K562 (cell line): ENCODE measurements around the gene CACNG7. TPM values are rescaled to one million over a fixed set of nuclear protein-coding genes. Genes with fewer than 3 reads are reported as not detected.
A peak's percentile ranks its signal among the peaks of the same experiment; 100 is the strongest.

ENCODE experiments used
- AFF1 ChIP-seq, 2 experiments: fragments of 450-650 bp; IDR thresholded peaks; 2 replicates each; pipeline ENCODE4 v1.6.1; 2018; ENCODE audit warnings: mild to moderate bottlenecking in 2 of 2, low read depth in 1 of 2; ENCODE audit not compliant: partially characterized antibody in 2 of 2
- CREM ChIP-seq: IDR thresholded peaks from 2 replicates; pipeline ENCODE4 v1.6.1; 2014; ENCODE audit warnings: antibody characterized with exemption, low read depth
- ETS1 ChIP-seq: conservative IDR thresholded peaks from 2 replicates; pipeline ENCODE4 v1.6.1; 2011; ENCODE audit warnings: low read depth, mild to moderate bottlenecking, low read length; ENCODE audit not compliant: control insufficient read depth
- GTF2E2 ChIP-seq: fragments of 200-800 bp; sonication (Bioruptor generic); IDR thresholded peaks from 2 replicates; pipeline ENCODE4 v1.6.1; 2016; ENCODE audit warnings: missing genetic modification characterization, missing compliant biosample characterization
- GTF2F1 ChIP-seq: IDR thresholded peaks from 2 replicates; pipeline ENCODE4 v1.6.1; 2011; ENCODE audit warnings: low read depth, low read length, improper control_type of control experiment
- POLR3A ChIP-seq: IDR thresholded peaks from 2 replicates; pipeline ENCODE4 v1.6.1; 2011; ENCODE audit warnings: borderline replicate concordance, mild to moderate bottlenecking, moderate library complexity; ENCODE audit not compliant: insufficient read length, insufficient read depth; ENCODE audit errors: extremely low read depth
- RCOR1 ChIP-seq, 2 experiments: IDR thresholded peaks; 2 replicates each; pipeline ENCODE4 v1.6.1; 2012; ENCODE audit warnings: low read depth in 2 of 2, low read length in 2 of 2, borderline replicate concordance in 1 of 2, improper control_type of control experiment in 1 of 2
- STAG1 ChIP-seq: sonication (generic); formaldehyde crosslinking; IDR thresholded peaks from 2 replicates; pipeline ENCODE4 v1.5.0; 2020; ENCODE audit warnings: missing genetic modification reagents, borderline replicate concordance
- XRCC3 ChIP-seq: fragments of 450-650 bp; IDR thresholded peaks from 2 replicates; pipeline ENCODE4 v1.6.1; 2017; ENCODE audit warnings: mild to moderate bottlenecking, moderate library complexity
- ZEB2 ChIP-seq: fragments of 450-650 bp; IDR thresholded peaks from 2 replicates; pipeline ENCODE4 v1.6.1; 2016
- ZNF175 ChIP-seq: fragments of 200-800 bp; sonication (Bioruptor generic); IDR thresholded peaks from 2 replicates; pipeline ENCODE4 v1.6.1; 2016; ENCODE audit warnings: low read depth, mild to moderate bottlenecking, missing genetic modification characterization, missing compliant biosample characterization
- ZNF263 ChIP-seq: sonication (generic); formaldehyde crosslinking; IDR thresholded peaks from 2 replicates; pipeline ENCODE4 v1.8.0; 2022; ENCODE audit warnings: mild to moderate bottlenecking, missing genetic modification reagents, borderline replicate concordance
- ZNF561 ChIP-seq: fragments of 450-650 bp; formaldehyde crosslinking; conservative IDR thresholded peaks from 2 replicates; pipeline ENCODE4 v1.4.0; 2020; ENCODE audit warnings: mild to moderate bottlenecking, moderate library complexity
- ZNF707 ChIP-seq: fragments of 250-450 bp; sonication (Bioruptor Pico); conservative IDR thresholded peaks from 2 replicates; pipeline ENCODE4 v1.8.0; 2022; ENCODE audit warnings: inconsistent platforms, mild to moderate bottlenecking, moderate library complexity
- polyA plus RNA-seq, 8 experiments: library from polyadenylated mRNA; depleted of rRNA in 4 of 8; stranded (reverse) in 5 of 8; unstranded in 3 of 8; fragments of >200 nt; fragmentation: Nextera tagmentation in 2 of 8; fragmentation: Illumina TruSeq in 1 of 8; extraction: Ambion mirVana in 2 of 8; extraction: Trizol in 1 of 8; gene quantifications; 2 replicates each; pipeline versions ENCODE4 v1.2.1 to v1.2.3, GENCODE V29; 2011 to 2014; ENCODE audit warnings: inconsistent platforms in 1 of 8, missing spikeins in 1 of 8
- total RNA-seq, 7 experiments: library from RNA; depleted of rRNA in 6 of 7; stranded (reverse); fragments of >200 nt in 6 of 7; fragmentation: Illumina TruSeq in 2 of 7; extraction: Trizol in 2 of 7; gene quantifications; 2 replicates each; pipeline versions ENCODE4 v1.2.1 to v1.2.3, GENCODE V29; 2011 to 2021; ENCODE audit warnings: low replicate concordance in 1 of 7
- TF ChIP-seq, protein P1 (sequence below): fragments of 250-450 bp; sonication (Bioruptor Pico); IDR thresholded peaks from 2 replicates; pipeline ENCODE4 v1.8.0; 2022; ENCODE audit warnings: moderate library complexity, mild to moderate bottlenecking, inconsistent platforms
- TF ChIP-seq, protein P2 (sequence below): fragments of 200-400 bp; formaldehyde crosslinking; IDR thresholded peaks from 2 replicates; pipeline ENCODE4 v1.6.1; 2017; ENCODE audit warnings: mild to moderate bottlenecking, low read depth, low read length, moderate library complexity
- TF ChIP-seq, protein P3 (sequence below): sonication (generic); formaldehyde crosslinking; IDR thresholded peaks from 2 replicates; pipeline ENCODE4 v1.8.0; 2022; ENCODE audit warnings: missing genetic modification reagents, mild to moderate bottlenecking, moderate library complexity, borderline replicate concordance

Gene CACNG7
- total and polyA plus RNA-seq, 9 of the 15 experiments (the other 6 are each of a cell fraction or from before 2014, with no cell fraction given), result not detected

- TF ChIP-seq CREM (peak; percentile 38; the same call in 1 of the 2 replicates), GTF2E2 (tag) (no peak), AFF1 (IDR thresholded peaks at IDR 0.05; ENCODE audit: low read depth in 1 of 2, partially characterized antibody in 2 of 2) (peak in 1 of 2 experiments; percentile 97), POLR3A (no peak), ZEB2 (no peak), ZNF175 (CRISPR knock-in tag) (0 out of 2 replicates have a peak, but pooled peaks have one; percentile 42), STAG1 (CRISPR knock-in tag) (no peak), GTF2F1 (no peak), ETS1 (no peak; the same call in 1 of the 2 replicates), RCOR1 (IDR thresholded peaks at IDR 0.05; ENCODE audit: borderline replicate concordance in 1 of 2, low read depth in 2 of 2, low read length in 2 of 2) (no peak), ZNF263 (CRISPR knock-in tag) (no peak), ZNF707 (no peak), ZNF561 (CRISPR knock-in tag) (no peak), XRCC3 (no peak)
- TF ChIP-seq, protein P1, sequence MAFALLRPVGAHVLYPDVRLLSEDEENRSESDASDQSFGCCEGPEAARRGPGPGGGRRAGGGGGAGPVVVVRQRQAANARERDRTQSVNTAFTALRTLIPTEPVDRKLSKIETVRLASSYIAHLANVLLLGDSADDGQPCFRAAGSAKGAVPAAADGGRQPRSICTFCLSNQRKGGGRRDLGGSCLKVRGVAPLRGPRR (CRISPR knock-in tag), result no peak
- TF ChIP-seq, protein P2, sequence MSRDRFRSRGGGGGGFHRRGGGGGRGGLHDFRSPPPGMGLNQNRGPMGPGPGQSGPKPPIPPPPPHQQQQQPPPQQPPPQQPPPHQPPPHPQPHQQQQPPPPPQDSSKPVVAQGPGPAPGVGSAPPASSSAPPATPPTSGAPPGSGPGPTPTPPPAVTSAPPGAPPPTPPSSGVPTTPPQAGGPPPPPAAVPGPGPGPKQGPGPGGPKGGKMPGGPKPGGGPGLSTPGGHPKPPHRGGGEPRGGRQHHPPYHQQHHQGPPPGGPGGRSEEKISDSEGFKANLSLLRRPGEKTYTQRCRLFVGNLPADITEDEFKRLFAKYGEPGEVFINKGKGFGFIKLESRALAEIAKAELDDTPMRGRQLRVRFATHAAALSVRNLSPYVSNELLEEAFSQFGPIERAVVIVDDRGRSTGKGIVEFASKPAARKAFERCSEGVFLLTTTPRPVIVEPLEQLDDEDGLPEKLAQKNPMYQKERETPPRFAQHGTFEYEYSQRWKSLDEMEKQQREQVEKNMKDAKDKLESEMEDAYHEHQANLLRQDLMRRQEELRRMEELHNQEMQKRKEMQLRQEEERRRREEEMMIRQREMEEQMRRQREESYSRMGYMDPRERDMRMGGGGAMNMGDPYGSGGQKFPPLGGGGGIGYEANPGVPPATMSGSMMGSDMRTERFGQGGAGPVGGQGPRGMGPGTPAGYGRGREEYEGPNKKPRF, result no peak
- TF ChIP-seq, protein P3, sequence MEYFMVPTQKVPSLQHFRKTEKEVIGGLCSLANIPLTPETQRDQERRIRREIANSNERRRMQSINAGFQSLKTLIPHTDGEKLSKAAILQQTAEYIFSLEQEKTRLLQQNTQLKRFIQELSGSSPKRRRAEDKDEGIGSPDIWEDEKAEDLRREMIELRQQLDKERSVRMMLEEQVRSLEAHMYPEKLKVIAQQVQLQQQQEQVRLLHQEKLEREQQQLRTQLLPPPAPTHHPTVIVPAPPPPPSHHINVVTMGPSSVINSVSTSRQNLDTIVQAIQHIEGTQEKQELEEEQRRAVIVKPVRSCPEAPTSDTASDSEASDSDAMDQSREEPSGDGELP (CRISPR knock-in tag), result peak; percentile 46; the same call in 1 of the 2 replicates
Measured at GRCh38 chr19:53879140-53880081, 29.7 kb upstream of the CACNG7 start (continued).
